Thyroid gland (tissue), 4 donors: ENCODE data around the gene NMS. TPM values are rescaled to one million over a fixed set of nuclear protein-coding genes. Genes with fewer than 3 reads are reported as not detected.

Source experiments
- DNase-seq, 2 donors: peaks; one replicate each; pipeline ENCODE4 v3.0.0-alpha.2; 2019
- H3K27ac ChIP-seq, 3 donors: fragments of 200-600 bp; sonication (generic); 1 replicate in 2 of 3; 2 replicates in 1 of 3; pipeline ENCODE4 v1.5.1; 2016 to 2019; ENCODE audit warnings: mild to moderate bottlenecking in 1 of 3, moderate library complexity in 1 of 3
- H3K27me3 ChIP-seq: fragments of 200-600 bp; sonication (generic); one replicate; pipeline ENCODE4 v1.5.1; 2019
- H3K36me3 ChIP-seq, 2 donors: fragments of 200-600 bp; sonication (generic); one replicate each; pipeline ENCODE4 v1.5.1; 2016 to 2019
- H3K4me1 ChIP-seq, 2 donors: fragments of 200-600 bp; sonication (generic); one replicate each; pipeline ENCODE4 v1.5.1; 2017 to 2019
- H3K4me3 ChIP-seq, 3 donors: fragments of 200-600 bp; sonication (generic); replicated peaks in 1 of 3; 1 replicate in 2 of 3; 2 replicates in 1 of 3; pipeline ENCODE4 v1.5.1; 2016; ENCODE audit warnings: mild to moderate bottlenecking in 1 of 3
- H3K9me3 ChIP-seq: fragments of 200-600 bp; sonication (generic); one replicate; pipeline ENCODE4 v1.5.1; 2017
- POLR2A ChIP-seq, 2 donors: fragments of 450-650 bp; IDR thresholded peaks; one replicate each; pipeline ENCODE4 v1.6.1; 2017; ENCODE audit warnings: antibody characterized with exemption in 2 of 2, mild to moderate bottlenecking in 2 of 2, moderate library complexity in 1 of 2
- WGBS, 2 donors: methylation state at CpG; one replicate each; pipeline ENCODE4 v1.1.5; 2017; 5-methylcytosine and 5-hydroxymethylcytosine counted together
- intact Hi-C: fragments of 100-400 bp; cut with DNase I; formaldehyde crosslinking; loops from one replicate; pipeline ENCODE4 v1.15.1; 2023
- total RNA-seq, 4 donors: library from RNA; depleted of rRNA; stranded (reverse); fragments of >200 nt; gene quantifications; one replicate each; pipeline ENCODE4 v1.2.3, GENCODE V29; 2016
- TF ChIP-seq, protein P1 (sequence below), 6 experiments: fragments of 200-600 bp in 3 of 6; fragments of 450-650 bp in 3 of 6; sonication (generic) in 3 of 6; IDR thresholded peaks; one replicate each; pipeline ENCODE4 v1.5.1; 2016 to 2019; ENCODE audit warnings: antibody characterized with exemption in 6 of 6, mild to moderate bottlenecking in 2 of 6, inconsistent platforms in 1 of 6, moderate library complexity in 1 of 6

The NMS gene
- total RNA-seq, 4 donors from 2014 or later = not detected

DNA sequence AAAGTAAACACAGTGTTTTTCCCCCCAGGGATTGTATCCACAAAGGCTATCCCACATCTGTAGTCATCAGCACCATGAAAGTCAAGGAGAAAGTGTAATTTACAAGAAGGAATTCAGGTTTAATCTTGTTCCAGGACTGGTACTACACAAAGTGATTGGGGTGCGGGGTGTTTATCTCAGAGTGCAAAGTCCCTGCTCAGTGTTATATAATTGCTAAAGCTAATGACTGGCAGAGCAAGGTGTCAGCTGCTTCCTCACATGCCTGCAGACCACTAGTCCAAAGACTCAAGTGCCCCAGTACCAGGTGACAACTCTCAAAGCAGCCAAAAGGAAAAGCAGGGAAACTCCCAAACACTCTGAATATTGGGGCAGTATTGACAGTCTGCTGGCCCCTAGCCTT is 52.1 kb downstream of the NMS start:
- TF ChIP-seq, protein P1, sequence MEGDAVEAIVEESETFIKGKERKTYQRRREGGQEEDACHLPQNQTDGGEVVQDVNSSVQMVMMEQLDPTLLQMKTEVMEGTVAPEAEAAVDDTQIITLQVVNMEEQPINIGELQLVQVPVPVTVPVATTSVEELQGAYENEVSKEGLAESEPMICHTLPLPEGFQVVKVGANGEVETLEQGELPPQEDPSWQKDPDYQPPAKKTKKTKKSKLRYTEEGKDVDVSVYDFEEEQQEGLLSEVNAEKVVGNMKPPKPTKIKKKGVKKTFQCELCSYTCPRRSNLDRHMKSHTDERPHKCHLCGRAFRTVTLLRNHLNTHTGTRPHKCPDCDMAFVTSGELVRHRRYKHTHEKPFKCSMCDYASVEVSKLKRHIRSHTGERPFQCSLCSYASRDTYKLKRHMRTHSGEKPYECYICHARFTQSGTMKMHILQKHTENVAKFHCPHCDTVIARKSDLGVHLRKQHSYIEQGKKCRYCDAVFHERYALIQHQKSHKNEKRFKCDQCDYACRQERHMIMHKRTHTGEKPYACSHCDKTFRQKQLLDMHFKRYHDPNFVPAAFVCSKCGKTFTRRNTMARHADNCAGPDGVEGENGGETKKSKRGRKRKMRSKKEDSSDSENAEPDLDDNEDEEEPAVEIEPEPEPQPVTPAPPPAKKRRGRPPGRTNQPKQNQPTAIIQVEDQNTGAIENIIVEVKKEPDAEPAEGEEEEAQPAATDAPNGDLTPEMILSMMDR (IDR thresholded peaks at IDR 0.05) = no peak
- no peak for TF ChIP-seq POLR2A (IDR thresholded peaks at IDR 0.05)
- Histone ChIP-seq H3K4me3 (no peak overlapping the region), H3K27me3 (no peaks in the 10 kb centered on the region), H3K27ac (no peak overlapping the region), H3K36me3 (no peaks in the 10 kb centered on the region), H3K4me1 (no peaks in the 10 kb centered on the region), H3K9me3 (no peaks in the 10 kb centered on the region)
- intact Hi-C loops = no loop called here
- peak; percentile 12 to 16 for DNase-seq
- 72 to 76% methylated on average over 1 of the region's 1 CpG for WGBS, 2 donors

DNA sequence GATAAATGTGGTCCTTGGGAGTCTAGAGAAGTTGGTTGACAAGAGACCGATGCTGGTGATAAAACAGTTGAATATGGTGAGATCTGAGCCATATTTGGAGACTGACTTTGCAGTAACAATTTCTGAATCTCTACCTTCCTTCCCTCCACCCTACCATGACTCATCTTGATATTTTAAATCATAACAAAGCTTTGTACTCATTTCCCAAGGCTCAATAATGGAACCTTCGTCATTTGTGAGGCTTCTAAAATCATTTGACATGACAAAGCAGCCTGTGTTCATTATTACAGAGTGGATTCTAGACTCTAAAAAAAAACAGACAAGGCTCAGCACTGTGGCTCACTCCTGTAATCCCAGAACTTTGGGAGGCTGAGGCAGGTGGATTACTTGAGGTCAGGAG is 54.0 kb downstream of the NMS start:
- intact Hi-C loops = no loop called here

DNA sequence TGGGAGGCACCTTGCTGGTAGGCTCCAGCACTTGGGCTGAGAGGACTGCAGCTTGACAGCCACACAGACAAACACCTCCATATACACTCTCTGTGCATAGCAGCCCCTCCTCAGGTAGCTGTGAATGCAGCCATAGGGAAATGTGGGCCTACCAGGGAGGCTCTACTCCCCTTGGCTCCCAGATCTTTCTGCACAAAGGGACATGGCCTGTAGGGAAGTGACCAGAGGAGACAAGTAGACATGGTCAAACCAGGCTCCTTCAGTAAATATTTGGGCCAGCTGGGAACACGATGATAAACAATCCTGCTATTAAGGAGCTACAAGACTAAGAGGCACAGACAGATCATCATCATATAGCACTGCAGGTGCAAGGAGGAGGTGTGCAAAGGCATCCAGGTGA is 56.6 kb downstream of the NMS start:
- intact Hi-C loops = no loop called here
- TF ChIP-seq, protein P1 (IDR thresholded peaks at IDR 0.05) = no peak
- TF ChIP-seq POLR2A (IDR thresholded peaks at IDR 0.05) = no peak

More for the DNA sequence above, 54.0 kb downstream of the NMS start:
- Histone ChIP-seq H3K27ac (no peak overlapping the region), H3K4me1 (no peaks in the 10 kb centered on the region), H3K4me3 (no peak overlapping the region), H3K27me3 (no peaks in the 10 kb centered on the region), H3K9me3 (no peaks in the 10 kb centered on the region), H3K36me3 (no peaks in the 10 kb centered on the region)
- 90 to 93% methylated on average over 2 of the region's 2 CpGs for WGBS, 2 donors
- TF ChIP-seq, protein P1 (IDR thresholded peaks at IDR 0.05) = no peak
- TF ChIP-seq POLR2A (IDR thresholded peaks at IDR 0.05) = no peak
- no peak for DNase-seq

DNA sequence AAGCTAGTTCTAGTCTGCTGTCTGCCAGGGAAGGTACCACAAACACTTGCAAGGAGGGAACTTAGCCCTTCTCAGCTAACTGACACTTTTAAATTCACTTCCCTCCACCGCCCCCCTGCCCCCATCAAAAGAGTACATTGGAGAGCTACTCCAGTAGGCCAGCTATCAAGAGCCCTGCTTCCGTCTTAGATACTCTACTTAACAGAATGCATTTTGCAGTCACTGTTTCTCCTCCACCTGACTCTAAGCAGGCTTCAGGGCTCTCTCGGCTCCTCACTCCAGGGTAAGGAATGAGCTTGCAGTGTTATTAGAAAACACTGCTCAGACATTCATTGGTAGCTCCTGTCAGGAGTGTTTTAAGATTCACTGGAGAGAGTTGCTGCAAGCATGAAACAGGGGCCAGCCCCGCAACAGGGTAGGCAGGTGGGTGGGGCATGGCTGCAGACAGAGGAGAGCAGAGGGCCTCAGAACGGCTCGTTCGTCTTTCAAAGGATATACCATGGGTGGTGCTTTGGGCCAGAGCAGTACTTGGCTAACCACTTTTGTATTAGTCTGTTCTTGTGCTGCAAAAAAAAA is 57.2 kb downstream of the NMS start:
- no peak for DNase-seq
- no peak for TF ChIP-seq POLR2A (IDR thresholded peaks at IDR 0.05)
- TF ChIP-seq, protein P1 (IDR thresholded peaks at IDR 0.05) = no peak
- H3K27me3 ChIP-seq = no peaks in the 10 kb centered on the region
- no peaks in the 10 kb centered on the region for H3K36me3 ChIP-seq
- H3K27ac ChIP-seq = no peak overlapping the region
- H3K9me3 ChIP-seq = no peaks in the 10 kb centered on the region
- 37 to 38% methylated on average over 7 of the region's 7 CpGs for WGBS, 2 donors
- no peak overlapping the region for H3K4me3 ChIP-seq
- H3K4me1 ChIP-seq = no peaks in the 10 kb centered on the region
- intact Hi-C loops = no loop called here

More for the DNA sequence above, 56.6 kb downstream of the NMS start:
- Histone ChIP-seq H3K27ac (no peak overlapping the region), H3K4me3 (no peak overlapping the region), H3K27me3 (no peaks in the 10 kb centered on the region), H3K36me3 (no peaks in the 10 kb centered on the region), H3K9me3 (no peaks in the 10 kb centered on the region), H3K4me1 (no peaks in the 10 kb centered on the region)
- no peak for DNase-seq
- 92 to 94% methylated on average over 1 of the region's 1 CpG for WGBS, 2 donors

DNA sequence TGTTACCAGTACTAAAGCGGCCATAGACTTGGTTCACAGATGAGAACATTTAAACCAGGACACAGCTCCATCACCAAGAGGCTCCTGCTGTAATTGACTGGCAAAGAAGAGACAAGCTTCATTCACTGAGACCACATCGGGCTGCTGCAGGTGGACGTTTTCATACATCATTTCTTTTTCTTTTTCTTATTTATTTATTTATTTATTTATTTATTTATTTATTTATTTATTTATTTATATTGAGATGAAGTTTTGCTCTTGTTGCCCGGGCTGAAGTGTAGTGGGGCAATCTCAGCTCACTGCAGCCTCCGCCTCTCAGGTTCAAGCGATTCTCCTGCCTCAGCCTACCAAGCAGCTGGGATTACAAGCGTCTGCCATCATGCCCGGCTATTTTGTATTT is 58.9 kb downstream of the NMS start:
- Histone ChIP-seq H3K4me3 (no peak overlapping the region), H3K27ac (no peak overlapping the region), H3K4me1 (no peaks in the 10 kb centered on the region), H3K9me3 (no peaks in the 10 kb centered on the region), H3K36me3 (no peaks in the 10 kb centered on the region), H3K27me3 (no peaks in the 10 kb centered on the region)
- intact Hi-C loops = no loop called here
- TF ChIP-seq, protein P1 (IDR thresholded peaks at IDR 0.05) = no peak
- no peak for TF ChIP-seq POLR2A (IDR thresholded peaks at IDR 0.05)
- 91 to 94% methylated on average over 8 of the region's 8 CpGs for WGBS, 2 donors
- DNase-seq = no peak
